ENCODE results near the gene PHACTR3.

The PHACTR3 gene

GRCh38 chr20:59646487-59646886 is 42.1 kb downstream of the PHACTR3 start:
- DNase-seq (ENCODE audit: low spot score) = no peak
- in situ Hi-C loops (cut with MboI; ENCODE audit: low pct_unique_long_range_greater_than_20kb, low sequenced_read_pairs, unreplicated experiment) = no loop called here
- no peak for TF ChIP-seq CTCF (IDR thresholded peaks at IDR 0.05; ENCODE audit: extremely low read depth, insufficient read depth, missing control alignments)

GRCh38 chr20:59647271-59647670 is 42.9 kb downstream of the PHACTR3 start:
- in situ Hi-C loops (cut with MboI; ENCODE audit: low pct_unique_long_range_greater_than_20kb, low sequenced_read_pairs, unreplicated experiment) = no loop called here
- no peak for TF ChIP-seq CTCF (IDR thresholded peaks at IDR 0.05; ENCODE audit: extremely low read depth, insufficient read depth, missing control alignments)

GRCh38 chr20:59648466-59649070 is 44.2 kb downstream of the PHACTR3 start:
- no peak for DNase-seq (ENCODE audit: low spot score)
- in situ Hi-C loops (cut with MboI; ENCODE audit: low pct_unique_long_range_greater_than_20kb, low sequenced_read_pairs, unreplicated experiment) = no loop called here
- TF ChIP-seq CTCF (IDR thresholded peaks at IDR 0.05; ENCODE audit: extremely low read depth, insufficient read depth, missing control alignments) = no peak

More at GRCh38 chr20:59647271-59647670, 42.9 kb downstream of the PHACTR3 start:
- DNase-seq (ENCODE audit: low spot score) = no peak

- DNase-seq (ENCODE audit: low spot score) = no peak
- no peak for TF ChIP-seq CTCF (IDR thresholded peaks at IDR 0.05; ENCODE audit: extremely low read depth, insufficient read depth, missing control alignments)
- in situ Hi-C loops (cut with MboI; ENCODE audit: low pct_unique_long_range_greater_than_20kb, low sequenced_read_pairs, unreplicated experiment) = no loop called here
Measured at GRCh38 chr20:59650418-59650817, 46.1 kb downstream of the PHACTR3 start.

GRCh38 chr20:59652381-59652780 is 48.0 kb downstream of the PHACTR3 start:
- no peak for TF ChIP-seq CTCF (IDR thresholded peaks at IDR 0.05; ENCODE audit: extremely low read depth, insufficient read depth, missing control alignments)
- DNase-seq (ENCODE audit: low spot score) = no peak
- in situ Hi-C loops (cut with MboI; ENCODE audit: low pct_unique_long_range_greater_than_20kb, low sequenced_read_pairs, unreplicated experiment) = no loop called here

- in situ Hi-C loops (cut with MboI; ENCODE audit: low pct_unique_long_range_greater_than_20kb, low sequenced_read_pairs, unreplicated experiment) = no loop called here
- no peak for TF ChIP-seq CTCF (IDR thresholded peaks at IDR 0.05; ENCODE audit: extremely low read depth, insufficient read depth, missing control alignments)
- DNase-seq (ENCODE audit: low spot score) = no peak
Measured at GRCh38 chr20:59656417-59656816, 52.1 kb downstream of the PHACTR3 start.

Measured in GM13977 (cell line).